ENCODE data around the gene CORIN. TPM values are rescaled to one million over a fixed set of nuclear protein-coding genes. Genes with fewer than 3 reads are reported as not detected.

The CORIN gene
- total and polyA plus RNA-seq, 2 donors (not counting 3 experiments of a cell fraction or from before 2014, with no cell fraction given), result 0.07 to 0.40 TPM

DNA sequence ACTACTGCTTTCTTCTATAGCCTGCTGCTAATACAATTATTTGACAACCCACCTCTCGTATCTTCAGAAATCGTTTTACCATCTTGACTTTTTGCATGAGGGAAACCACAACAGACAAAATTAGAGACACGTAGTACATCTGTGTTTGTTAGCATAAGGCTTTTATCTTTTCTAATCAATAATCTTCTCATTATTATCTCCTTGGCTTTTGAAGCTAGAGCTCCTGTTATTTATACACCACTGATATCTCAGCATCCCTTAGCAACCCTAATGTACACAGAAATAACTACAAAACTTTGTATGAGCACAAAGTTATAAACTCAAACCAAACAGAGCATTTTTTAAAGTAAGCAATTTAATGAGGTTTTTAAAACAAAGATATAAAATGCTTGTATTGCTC lies 39.7 kb downstream of the CORIN start:
- FAIRE-seq, result no peak

More for the DNA sequence above, 39.7 kb downstream of the CORIN start:
- Histone ChIP-seq H3K9ac (replicated peaks; ENCODE audit: extremely low read depth, insufficient read depth, low read length) (no peak overlapping the region), H3K36me3 (ENCODE audit: control insufficient read depth in 2 of 2, extremely low read depth in 1 of 2, insufficient read depth in 2 of 2, low read length in 2 of 2) (no peaks in the 10 kb centered on the region), H3K79me2 (ENCODE audit: control insufficient read depth, insufficient read depth, low read length) (no peaks in the 10 kb centered on the region), H3K9me3 (replicated peaks; ENCODE audit: control insufficient read depth, insufficient read depth, low read length) (no peaks in the 10 kb centered on the region), H2AFZ (ENCODE audit: low read depth, low read length) (no peak overlapping the region), H3K27ac (ENCODE audit: insufficient read depth, low read depth, low read length) (no peak overlapping the region), H3K27me3 (ENCODE audit: control insufficient read depth in 2 of 2, insufficient read depth in 2 of 2, low read length in 2 of 2) (peaks cover 22 to 26% of the 10 kb centered on the region in 2 experiments), H3K4me1 (ENCODE audit: control insufficient read depth, extremely low read depth, insufficient read depth, low read length) (no peaks in the 10 kb centered on the region), H4K20me1 (replicated peaks; ENCODE audit: control insufficient read depth, extremely low read depth, insufficient read depth, low read length) (no peaks in the 10 kb centered on the region), H3K4me3 (replicated peaks in 1 of 3; ENCODE audit: insufficient read depth in 1 of 3, low read depth in 1 of 3, low read length in 3 of 3) (no peak overlapping the region), H3K9me1 (replicated peaks; ENCODE audit: control insufficient read depth, extremely low read depth, insufficient read depth, low read length) (no peaks in the 10 kb centered on the region), H3K4me2 (ENCODE audit: insufficient read depth, low read length) (no peak overlapping the region)
- no TSS peak for BruUV-seq (replicated peaks)
- POLR2A ChIA-PET, result no interaction called here
- dilution Hi-C loops (cut with MboI; ENCODE audit: extremely low pct_ligation_motif_present, low sequenced_read_pairs), result no loop called here
- TF ChIP-seq CTCF (IDR thresholded peaks at IDR 0.05; ENCODE audit: extremely low read depth in 1 of 2, insufficient read depth in 1 of 2, low read depth in 1 of 2, low read length in 2 of 2), result no peak
- no peak for TF ChIP-seq GATA2 (IDR thresholded peaks at IDR 0.05; ENCODE audit: insufficient read depth, insufficient read length, low read depth, low read length)
- TF ChIP-seq EZH2 (IDR thresholded peaks at IDR 0.05; ENCODE audit: borderline replicate concordance, low read depth, low read length, severe bottlenecking), result no peak
- no peak for TF ChIP-seq POLR2AphosphoS5 (IDR thresholded peaks at IDR 0.05; ENCODE audit: insufficient read depth, low read depth, low read length)
- TF ChIP-seq POLR2A (IDR thresholded peaks at IDR 0.05; ENCODE audit: low read depth, low read length), result no peak
- TF ChIP-seq MAX (IDR thresholded peaks at IDR 0.05; ENCODE audit: insufficient read depth, insufficient read length), result no peak
- TF ChIP-seq FOS (IDR thresholded peaks at IDR 0.05; ENCODE audit: borderline replicate concordance, insufficient read depth, low read length), result no peak
- TF ChIP-seq JUN (IDR thresholded peaks at IDR 0.05; ENCODE audit: borderline replicate concordance, insufficient read depth, insufficient read length, low read depth), result no peak
- no peak for TF ChIP-seq MYC (IDR thresholded peaks at IDR 0.05; ENCODE audit: low read depth, low read length)
- CTCF ChIA-PET, result no interaction called here
- DNase-seq (ENCODE audit: low read depth, low spot score), result no peak
- intact Hi-C loops (cut with micrococcal nuclease), result no loop called here
